GM12878 (cell line): ENCODE data around the gene GAS2L1. TPM values are rescaled to one million over a fixed set of nuclear protein-coding genes. Genes with fewer than 3 reads are reported as not detected.

Experiments used
- ATAC-seq: fragments of 200-7000 bp; cut with Tn5 transposase; 3 replicates; pipeline ENCODE4 v1.9.1; 2020; ENCODE audit warnings: mild to moderate bottlenecking, moderate library complexity
- BruUV-seq: library from RNA; stranded (reverse); fragments of 400-500 nt; replicated peaks from 2 replicates; lab custom pipeline; 2021; lab: Mats Ljungman, UMichigan
- CTCF ChIA-PET: fragments of 300-600 bp; sonication (Branson Sonifier 250); formaldehyde crosslinking; extraction: SDS; loops from one replicate; lab custom pipeline; 2021; ENCODE audit warnings: inconsistent platforms; lab: Yijun Ruan, JAX
- POLR2A ChIA-PET: fragments of 350-600 bp; formaldehyde crosslinking; extraction: SDS; loops from one replicate; lab custom pipeline; 2021; ENCODE audit warnings: inconsistent platforms; lab: Charles Lee
- RAD21 ChIA-PET: fragments of 300-600 bp; sonication (Branson Sonifier 250); formaldehyde crosslinking; loops from one replicate; lab custom pipeline; 2023; ENCODE audit warnings: antibody characterized with exemption; ENCODE audit not compliant: unreplicated experiment; lab: Charles Lee
- SMC1A ChIA-PET: fragments of 300-600 bp; sonication (Branson Sonifier 250); formaldehyde crosslinking; loops from one replicate; lab custom pipeline; 2023; ENCODE audit not compliant: unreplicated experiment, uncharacterized antibody; lab: Charles Lee
- DNase-seq: peaks from one replicate; pipeline ENCODE4 v3.0.0-alpha.2; 2011; ENCODE audit warnings: low read depth, low spot score
- FAIRE-seq: peaks from 3 replicates; lab custom pipeline; 2011; peaks lifted over from hg19 to GRCh38; lab: Jason Lieb, UNC
- H2AFZ ChIP-seq: 2 replicates; pipeline ENCODE4 v1.6.0; 2011; ENCODE audit warnings: low read depth, low read length, control low read depth; ENCODE audit not compliant: control insufficient read depth
- H3K27ac ChIP-seq: 2 replicates; pipeline ENCODE4 v1.5.1; 2011; ENCODE audit warnings: control low read depth; ENCODE audit not compliant: control insufficient read depth, insufficient read depth
- H3K27me3 ChIP-seq, 2 experiments: replicated peaks in 1 of 2; 2 replicates each; pipeline versions ENCODE4 v1.6.0 to v1.6.1; 2011; ENCODE audit warnings: low read length in 1 of 2; ENCODE audit not compliant: control insufficient read depth in 2 of 2, insufficient read depth in 2 of 2
- H3K36me3 ChIP-seq, 2 experiments: 2 replicates each; pipeline ENCODE4 v1.5.1; 2011; ENCODE audit warnings: low read length in 1 of 2; ENCODE audit not compliant: control insufficient read depth in 2 of 2, insufficient read depth in 2 of 2
- H3K4me1 ChIP-seq: 2 replicates; pipeline ENCODE4 v1.6.1; 2011; ENCODE audit warnings: mild to moderate bottlenecking, low read length, moderate library complexity, mixed read lengths; ENCODE audit not compliant: control insufficient read depth, insufficient read depth
- H3K4me2 ChIP-seq: 2 replicates; pipeline ENCODE4 v1.6.0; 2011; ENCODE audit warnings: control low read depth; ENCODE audit not compliant: control insufficient read depth, insufficient read depth
- H3K4me3 ChIP-seq: fragments of 200-600 bp; sonication (generic); 2 replicates; pipeline ENCODE4 v1.5.1; 2016
- H3K79me2 ChIP-seq: 2 replicates; pipeline ENCODE4 v1.6.0; 2011; ENCODE audit warnings: low read length; ENCODE audit not compliant: control insufficient read depth, insufficient read depth
- H3K9ac ChIP-seq: 2 replicates; pipeline ENCODE4 v1.8.0; 2011; ENCODE audit warnings: low read length, control low read depth, mixed read lengths; ENCODE audit not compliant: control insufficient read depth, insufficient read depth
- H3K9me3 ChIP-seq: replicated peaks from 3 replicates; pipeline ENCODE4 v1.5.1; 2011; ENCODE audit warnings: mild to moderate bottlenecking, low read length; ENCODE audit not compliant: control insufficient read depth, insufficient read depth
- H4K20me1 ChIP-seq: 2 replicates; pipeline ENCODE4 v1.6.0; 2011; ENCODE audit not compliant: control insufficient read depth, insufficient read depth
- EP300 ChIP-seq, 2 experiments: fragments of 150-350 bp in 1 of 2; IDR thresholded peaks; 2 replicates each; pipeline ENCODE4 v1.6.1; 2011 to 2012; ENCODE audit warnings: low read depth in 2 of 2, low read length in 2 of 2, borderline replicate concordance in 1 of 2, improper control_type of control experiment in 1 of 2, inconsistent platforms in 1 of 2; ENCODE audit not compliant: control insufficient read depth in 1 of 2
- GATAD2B ChIP-seq: fragments of 450-650 bp; conservative IDR thresholded peaks from 2 replicates; pipeline ENCODE4 v1.6.1; 2017; ENCODE audit warnings: low read depth, mild to moderate bottlenecking, moderate library complexity
- IKZF1 ChIP-seq: fragments of 450-650 bp; conservative IDR thresholded peaks from 2 replicates; pipeline ENCODE4 v1.6.1; 2017; ENCODE audit warnings: antibody characterized with exemption, mild to moderate bottlenecking
- MEF2B ChIP-seq: fragments of 450-650 bp; IDR thresholded peaks from 2 replicates; pipeline ENCODE4 v1.6.1; 2018; ENCODE audit warnings: mild to moderate bottlenecking, moderate library complexity; ENCODE audit not compliant: partially characterized antibody, poor library complexity, severe bottlenecking
- MLLT1 ChIP-seq: fragments of 450-650 bp; IDR thresholded peaks from 2 replicates; pipeline ENCODE4 v1.6.1; 2016; ENCODE audit warnings: mild to moderate bottlenecking
- NFYB ChIP-seq: IDR thresholded peaks from 2 replicates; pipeline ENCODE4 v1.6.1; 2011; ENCODE audit warnings: low read depth, mild to moderate bottlenecking, low read length, improper control_type of control experiment, moderate library complexity; ENCODE audit not compliant: insufficient read depth
- PBX3 ChIP-seq: IDR thresholded peaks from 2 replicates; pipeline ENCODE4 v1.6.1; 2011; ENCODE audit warnings: mild to moderate bottlenecking, low read depth, low read length, moderate library complexity; ENCODE audit not compliant: insufficient replicate concordance
- SIX5 ChIP-seq: IDR thresholded peaks from 2 replicates; pipeline ENCODE4 v1.6.1; 2011; ENCODE audit warnings: mild to moderate bottlenecking, low read depth, low read length, moderate library complexity; ENCODE audit not compliant: severe bottlenecking
- SRF ChIP-seq, 2 experiments: IDR thresholded peaks; 2 replicates each; pipeline ENCODE4 v1.6.1; 2011; ENCODE audit warnings: low read depth in 2 of 2, low read length in 2 of 2, mild to moderate bottlenecking in 1 of 2, moderate library complexity in 1 of 2
- ZBTB33 ChIP-seq: fragments of 450-650 bp; IDR thresholded peaks from 2 replicates; pipeline ENCODE4 v1.6.1; 2017; ENCODE audit warnings: mild to moderate bottlenecking
- ZBTB4 ChIP-seq: fragments of 450-650 bp; formaldehyde crosslinking; IDR thresholded peaks from 2 replicates; pipeline ENCODE4 v1.4.0; 2022; ENCODE audit warnings: mild to moderate bottlenecking, moderate library complexity
- WGBS: methylation state at CpG from one replicate; pipeline ENCODE4 v1.1.6; 2016; ENCODE audit warnings: low lambda C conversion rate; ENCODE audit not compliant: insufficient replicate concordance, insufficient coverage; ENCODE audit errors: missing lambda C conversion rate; 5-methylcytosine and 5-hydroxymethylcytosine counted together
- in situ Hi-C: fragments of 300-500 bp; cut with MboI; formaldehyde crosslinking; loops from 9 replicates; pipeline ENCODE4 v1.14.3; 2018; ENCODE audit warnings: mixed read lengths
- intact Hi-C: fragments of 100-400 bp; cut with micrococcal nuclease; formaldehyde crosslinking; loops from one replicate; pipeline ENCODE4 v1.14.2; 2022; ENCODE audit not compliant: unreplicated experiment
- polyA plus RNA-seq, 11 experiments: library from polyadenylated mRNA; depleted of rRNA in 4 of 11; unstranded in 6 of 11; stranded (reverse) in 5 of 11; fragments of >200 nt; fragmentation: Nextera tagmentation in 4 of 11; fragmentation: Illumina TruSeq in 1 of 11; extraction: Ambion mirVana in 4 of 11; extraction: Trizol in 1 of 11; gene quantifications; 1 replicate in 1 of 11; 2 replicates in 10 of 11; pipeline versions ENCODE4 v1.2.1 to v1.2.3, GENCODE V29; 2011 to 2016; ENCODE audit warnings: inconsistent platforms in 2 of 11, missing spikeins in 2 of 11, low read depth in 1 of 11
- total RNA-seq, 4 experiments: library from RNA; depleted of rRNA in 3 of 4; stranded (reverse); fragments of >200 nt in 3 of 4; fragmentation: Illumina TruSeq in 1 of 4; extraction: Trizol in 1 of 4; gene quantifications; 2 replicates each; pipeline versions ENCODE4 v1.2.1 to v1.2.3, GENCODE V29; 2013 to 2021

GAS2L1 gene
- total and polyA plus RNA-seq, 10 of the 15 experiments (the other 5 are each of a cell fraction or from before 2014, with no cell fraction given) = 0.03 to 0.13 TPM; not detected in 8

GRCh38 chr22:29328566-29329500 lies 22.4 kb downstream of the GAS2L1 start:
- H3K36me3 ChIP-seq = peaks cover 5 to 47% of the 10 kb centered on the region in 2 experiments; a peak in 3 of 4 replicates
- TF ChIP-seq GATAD2B (no peak), EP300 (IDR thresholded peaks at IDR 0.05; ENCODE audit: borderline replicate concordance in 1 of 2, control insufficient read depth in 1 of 2, low read depth in 2 of 2, low read length in 2 of 2) (no peak), ZBTB33 (no peak), SRF (IDR thresholded peaks at IDR 0.05; ENCODE audit: low read depth in 2 of 2, low read length in 2 of 2) (no peak), MEF2B (no peak), NFYB (no peak), MLLT1 (no peak), PBX3 (no peak), IKZF1 (no peak), ZBTB4 (CRISPR knock-in tag) (no peak), SIX5 (no peak)

More at GRCh38 chr22:29328566-29329500, 22.4 kb downstream of the GAS2L1 start:
- Histone ChIP-seq H3K4me3 (no peak overlapping the region), H3K9me3 (no peaks in the 10 kb centered on the region), H3K27me3 (no peaks in the 10 kb centered on the region), H3K4me1 (no peaks in the 10 kb centered on the region), H3K27ac (no peak overlapping the region), H3K9ac (no peak overlapping the region), H2AFZ (no peak overlapping the region), H4K20me1 (no peaks in the 10 kb centered on the region), H3K4me2 (no peak overlapping the region), H3K79me2 (no peaks in the 10 kb centered on the region)
- ATAC-seq (no peak), DNase-seq (no peak), FAIRE-seq (no peak)
- BruUV-seq = no TSS peak
- POLR2A ChIA-PET = interaction anchor here (0.5 kb wide), 1 partner anchor 155 kb away, joined by 5 read pairs; no protein-coding TSS in a partner anchor
- SMC1A ChIA-PET = no interaction called here
- in situ Hi-C loops (no loop called here), intact Hi-C loops (no loop called here)
- 96% methylated on average over 33 of the region's 34 CpGs for WGBS
- RAD21 ChIA-PET = no interaction called here
- CTCF ChIA-PET = no interaction called here
